H7 (cell line): ENCODE measurements around the gene ASF1A. TPM values are rescaled to one million over a fixed set of nuclear protein-coding genes. Genes with fewer than 3 reads are reported as not detected.

Source experiments
- DNase-seq: peaks from one replicate; pipeline ENCODE4 v3.0.0; 2012
- H3K27me3 ChIP-seq: 2 replicates; pipeline ENCODE4 v1.6.0; 2011; ENCODE audit warnings: mild to moderate bottlenecking, low read length; ENCODE audit not compliant: control insufficient read depth, insufficient read depth
- H3K36me3 ChIP-seq: replicated peaks from 2 replicates; pipeline ENCODE4 v1.5.1; 2011; ENCODE audit warnings: low read length; ENCODE audit not compliant: control insufficient read depth, insufficient read depth
- H3K4me3 ChIP-seq: 2 replicates; pipeline ENCODE4 v1.5.1; 2011; ENCODE audit warnings: low read depth, mild to moderate bottlenecking, control low read depth, low read length, moderate library complexity; ENCODE audit not compliant: insufficient read depth
- total RNA-seq: library from RNA; depleted of rRNA; stranded (reverse); fragments of >200 nt; shearing (Covaris generic); gene quantifications from 2 replicates; pipeline ENCODE4 v1.2.3, GENCODE V29; 2014; rRNA removed

The ASF1A gene
- total RNA-seq, 1 experiment from 2014 or later = 27.1 TPM

DNA sequence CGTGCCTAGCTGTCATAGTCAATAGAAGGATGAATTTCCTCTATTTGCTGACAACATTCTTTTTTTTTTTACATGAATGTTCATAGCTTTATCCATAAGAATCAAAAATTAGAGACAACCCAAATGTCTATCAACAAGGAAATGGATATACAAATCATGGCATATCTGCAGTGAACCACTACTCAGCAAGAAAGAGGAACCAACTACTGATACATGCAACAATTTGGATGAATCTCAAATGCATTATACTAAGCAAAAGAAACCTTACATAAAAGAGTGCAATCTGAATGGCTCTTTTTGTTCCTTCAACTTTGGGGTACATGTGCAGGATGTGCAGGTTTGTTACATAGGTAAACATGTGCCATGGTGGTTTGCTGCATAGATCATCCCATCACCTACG, 58.7 kb downstream of the ASF1A start:
- DNase-seq = no peak
- Histone ChIP-seq H3K4me3 (no peak overlapping the region), H3K27me3 (no peaks in the 10 kb centered on the region), H3K36me3 (no peaks in the 10 kb centered on the region)

- Histone ChIP-seq H3K27me3 (no peaks in the 10 kb centered on the region), H3K4me3 (no peak overlapping the region), H3K36me3 (no peaks in the 10 kb centered on the region)
- no peak for DNase-seq
Observed at GRCh38 chr6:118953391-118953790, 59.4 kb downstream of the ASF1A start.

Other genes starting within 250 kb of the ASF1A start
- 3.7 and 4.4 TPM in 2 replicates for gene CEP85L, start 242.6 kb upstream of the ASF1A start, total RNA-seq
- gene MCM9, start 41.0 kb downstream of the ASF1A start, total RNA-seq = 8.7 and 10.7 TPM in 2 replicates
- gene FAM184A, start 184.5 kb downstream of the ASF1A start, total RNA-seq = 6.8 and 13.2 TPM in 2 replicates